NCI-H1694 treated with DMSO at 0.1 percent for 48 hours (cell line): Measurements from ENCODE around the gene LEKR1.

ENCODE experiments used
- DNase-seq: peaks from one replicate; lab custom pipeline; 2025; lab: John Stamatoyannopoulos, UW

LEKR1 gene

DNA sequence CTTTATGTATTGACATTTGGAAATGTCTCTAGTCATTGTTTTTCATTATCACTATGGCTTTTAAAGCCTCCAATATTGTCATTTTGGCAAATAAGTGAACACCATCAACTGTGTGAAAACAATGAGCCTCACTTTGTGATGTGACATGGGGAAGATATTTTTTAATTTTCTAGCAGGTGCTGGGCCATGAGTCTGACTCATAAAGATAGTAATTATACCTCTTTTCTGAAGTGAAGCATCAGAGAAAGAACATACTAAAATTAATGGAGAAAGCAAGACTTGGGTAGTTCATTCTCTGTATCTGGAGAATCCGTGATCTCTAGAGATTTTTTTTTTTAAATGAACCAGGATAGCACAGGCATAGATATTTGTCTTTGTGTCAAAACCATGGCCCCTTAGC lies 233.0 kb downstream of the LEKR1 start:
- no peak for DNase-seq

DNA sequence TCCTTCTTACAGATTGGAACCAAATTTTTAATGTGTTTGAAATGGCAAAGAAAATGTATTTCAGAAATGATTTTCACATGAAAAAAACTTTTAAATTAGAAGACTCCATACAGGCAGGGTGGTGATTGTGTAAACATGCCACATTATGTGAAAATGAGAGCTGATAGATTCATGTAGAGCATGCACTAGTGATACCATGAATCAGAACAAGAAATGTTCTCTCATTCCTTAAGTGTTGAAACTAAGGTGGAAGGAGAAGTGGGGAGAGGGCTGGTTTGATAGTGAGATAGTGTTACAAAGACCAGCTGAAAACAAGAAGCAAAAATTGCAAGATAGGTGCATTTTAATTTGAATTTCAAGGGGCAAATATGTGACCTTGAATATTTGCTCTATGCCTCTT lies 233.5 kb downstream of the LEKR1 start:
- no peak for DNase-seq

DNA sequence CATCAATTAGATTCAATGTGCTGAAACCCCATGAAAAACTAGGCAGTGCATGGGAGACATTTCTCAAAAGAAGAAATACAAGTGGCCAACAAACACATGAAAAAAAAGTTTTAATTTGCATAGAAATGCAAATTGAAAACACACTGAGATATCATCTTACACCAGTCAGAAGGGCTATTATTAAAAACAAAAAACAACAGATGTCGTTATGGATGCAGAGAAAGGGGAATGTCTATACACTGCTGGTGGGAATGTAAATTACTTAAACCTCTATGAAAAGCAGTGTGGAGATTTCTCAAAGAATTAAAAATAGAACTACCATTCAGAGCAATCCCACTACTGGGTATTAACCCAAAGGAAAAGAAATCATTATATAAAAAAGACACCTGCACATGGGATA lies 235.1 kb downstream of the LEKR1 start:
- DNase-seq, result peak; percentile 20

DNA sequence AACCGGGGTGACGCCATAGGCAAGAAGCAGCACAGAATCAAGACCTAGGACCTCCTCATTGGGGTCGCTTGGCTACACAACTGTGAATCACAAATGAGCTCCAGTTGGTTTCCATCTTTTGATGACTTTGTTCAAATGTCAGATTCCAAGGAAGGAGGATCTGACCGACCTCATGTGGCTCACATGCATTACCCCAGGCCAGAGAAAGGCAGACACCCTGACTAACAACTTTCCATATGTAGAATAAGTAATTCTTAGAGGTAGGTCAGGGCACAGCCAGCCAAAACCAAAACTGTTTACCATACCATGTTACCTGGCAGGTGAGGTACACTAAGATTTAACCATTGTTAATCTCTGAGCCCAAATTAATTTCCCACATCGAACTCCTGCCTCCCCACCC lies 237.3 kb downstream of the LEKR1 start:
- DNase-seq, result no peak

DNA sequence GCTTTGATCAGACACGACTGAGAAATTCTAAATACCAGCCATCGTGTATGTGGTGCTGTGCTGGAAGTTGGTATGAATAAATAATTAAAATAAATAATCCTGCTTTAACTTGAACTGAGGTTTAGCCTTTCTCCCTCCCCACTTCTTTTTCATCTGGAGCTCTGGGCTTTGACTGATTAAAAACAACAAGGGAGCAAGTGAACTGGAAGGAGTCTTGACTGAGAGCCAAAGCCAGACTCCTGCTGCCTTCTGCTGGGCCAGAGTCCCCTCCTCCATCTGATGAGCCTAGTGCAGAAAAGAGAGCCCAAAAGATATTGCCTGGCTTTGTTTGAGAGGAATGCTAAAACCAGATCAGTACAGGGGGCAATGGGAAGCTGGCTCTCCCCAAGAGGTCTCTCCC lies 237.8 kb downstream of the LEKR1 start:
- DNase-seq, result peak; percentile 95

DNA sequence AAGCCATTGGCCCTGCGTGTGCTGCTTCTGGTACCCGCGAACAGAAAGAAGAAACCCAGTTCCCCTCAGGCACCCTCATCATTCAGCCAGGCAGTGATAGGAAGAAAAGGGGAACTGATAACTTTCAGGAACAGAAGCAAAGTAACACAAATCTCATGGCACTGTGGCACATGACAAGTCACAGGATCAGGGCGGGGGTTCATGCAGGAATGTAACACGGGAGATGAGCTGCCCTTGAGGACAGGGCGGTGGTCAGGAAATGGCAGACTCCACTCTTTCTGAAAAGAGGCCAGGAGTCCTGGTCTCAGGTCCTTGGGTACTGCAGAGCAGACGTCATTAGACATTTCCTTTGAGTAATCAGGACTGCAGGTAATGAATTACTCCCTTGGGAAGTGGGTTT lies 238.2 kb downstream of the LEKR1 start:
- DNase-seq, result no peak

DNA sequence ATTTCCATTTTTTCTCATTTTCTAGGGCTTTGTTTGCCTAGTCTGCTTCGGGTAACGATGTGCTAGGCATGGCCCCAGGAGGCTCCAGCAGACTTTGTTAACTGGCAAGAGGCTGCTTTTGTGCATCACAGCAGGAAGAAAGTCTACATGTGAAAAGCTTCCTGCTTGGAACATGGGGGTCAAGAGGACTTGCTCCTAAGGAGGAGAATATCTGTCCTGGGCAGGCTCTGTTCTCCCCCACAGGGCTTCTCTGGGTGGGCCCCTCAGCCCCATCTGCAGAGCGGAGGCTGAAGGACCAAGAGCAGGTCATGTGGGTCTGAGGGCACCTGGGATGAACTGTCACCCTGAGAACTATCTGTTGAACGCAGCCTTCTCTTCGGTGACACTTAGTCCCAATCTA lies 239.0 kb downstream of the LEKR1 start:
- no peak for DNase-seq

DNA sequence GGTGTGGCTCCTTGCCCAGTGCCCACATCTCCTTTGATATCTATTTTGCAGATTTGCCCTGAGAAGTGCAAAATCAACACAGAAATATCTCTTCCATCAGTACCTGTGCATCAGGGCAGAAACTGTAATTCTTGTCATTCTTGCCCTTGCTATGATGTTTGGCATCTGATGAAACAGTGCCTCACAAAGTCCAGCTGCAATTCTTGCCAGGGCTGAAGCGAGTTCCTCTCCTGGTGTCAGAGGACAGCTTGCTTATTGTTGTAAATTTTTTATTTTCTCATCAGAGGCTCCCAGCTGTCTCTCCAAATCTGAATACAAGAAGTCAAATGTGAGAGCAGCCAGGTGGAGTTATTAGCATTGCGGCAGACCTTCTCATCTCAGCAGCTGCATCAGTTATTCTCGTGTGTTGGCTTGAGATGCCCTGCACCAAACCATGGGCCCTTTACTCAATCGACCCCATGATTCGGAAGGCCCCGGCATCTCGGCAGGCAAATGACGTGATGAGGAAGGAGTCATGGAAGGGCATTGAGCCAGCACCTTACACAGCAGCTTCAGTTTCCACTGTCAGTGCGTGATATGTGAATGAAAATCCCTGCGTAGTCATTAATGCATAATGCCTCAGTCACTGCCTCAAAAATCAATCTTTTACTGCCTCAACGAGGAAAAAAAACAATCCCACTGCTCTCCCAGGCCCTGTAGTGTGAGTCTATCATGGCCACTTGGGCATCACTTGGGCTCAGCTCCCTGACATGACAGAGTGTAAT lies 240.4 kb downstream of the LEKR1 start:
- DNase-seq, result peak; percentile 91

DNA sequence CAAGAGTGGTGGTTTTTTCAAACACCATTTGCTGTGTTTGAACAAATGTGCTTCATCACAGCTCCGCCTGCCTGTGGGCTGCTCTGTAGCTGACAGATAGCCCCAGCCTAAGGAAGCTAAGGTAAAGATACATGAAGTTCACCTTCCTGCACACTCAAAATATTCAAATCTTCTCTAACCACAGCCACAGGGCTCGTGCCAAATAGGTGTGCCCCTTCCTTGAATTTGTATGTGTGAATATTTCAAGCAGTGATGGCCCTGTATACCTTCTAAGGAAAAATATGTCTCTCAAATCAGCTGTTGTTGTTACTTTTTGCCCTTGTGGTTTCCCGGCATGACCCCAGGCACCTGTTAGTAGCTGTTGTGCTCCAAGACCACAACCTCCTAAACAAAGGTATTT lies 241.0 kb downstream of the LEKR1 start:
- DNase-seq, result no peak

DNA sequence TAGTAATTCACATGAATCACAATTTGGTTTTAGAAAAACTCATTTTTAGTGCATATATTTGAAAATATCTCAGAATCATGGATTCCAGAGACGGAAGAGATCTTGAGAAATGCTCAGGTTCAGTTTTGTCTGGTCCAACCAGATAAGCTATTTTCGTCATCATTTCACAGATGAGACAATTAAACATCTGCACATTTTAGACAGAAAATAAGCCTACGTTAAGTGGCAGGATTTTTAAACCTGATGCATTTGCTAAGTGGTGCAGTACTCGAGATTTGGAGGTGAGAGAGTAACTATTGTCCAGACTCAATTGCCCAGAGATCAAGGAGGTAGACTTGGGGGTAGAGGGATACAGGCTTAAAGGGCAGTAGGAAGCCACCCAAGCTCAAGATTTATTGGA lies 243.3 kb downstream of the LEKR1 start:
- no peak for DNase-seq

DNA sequence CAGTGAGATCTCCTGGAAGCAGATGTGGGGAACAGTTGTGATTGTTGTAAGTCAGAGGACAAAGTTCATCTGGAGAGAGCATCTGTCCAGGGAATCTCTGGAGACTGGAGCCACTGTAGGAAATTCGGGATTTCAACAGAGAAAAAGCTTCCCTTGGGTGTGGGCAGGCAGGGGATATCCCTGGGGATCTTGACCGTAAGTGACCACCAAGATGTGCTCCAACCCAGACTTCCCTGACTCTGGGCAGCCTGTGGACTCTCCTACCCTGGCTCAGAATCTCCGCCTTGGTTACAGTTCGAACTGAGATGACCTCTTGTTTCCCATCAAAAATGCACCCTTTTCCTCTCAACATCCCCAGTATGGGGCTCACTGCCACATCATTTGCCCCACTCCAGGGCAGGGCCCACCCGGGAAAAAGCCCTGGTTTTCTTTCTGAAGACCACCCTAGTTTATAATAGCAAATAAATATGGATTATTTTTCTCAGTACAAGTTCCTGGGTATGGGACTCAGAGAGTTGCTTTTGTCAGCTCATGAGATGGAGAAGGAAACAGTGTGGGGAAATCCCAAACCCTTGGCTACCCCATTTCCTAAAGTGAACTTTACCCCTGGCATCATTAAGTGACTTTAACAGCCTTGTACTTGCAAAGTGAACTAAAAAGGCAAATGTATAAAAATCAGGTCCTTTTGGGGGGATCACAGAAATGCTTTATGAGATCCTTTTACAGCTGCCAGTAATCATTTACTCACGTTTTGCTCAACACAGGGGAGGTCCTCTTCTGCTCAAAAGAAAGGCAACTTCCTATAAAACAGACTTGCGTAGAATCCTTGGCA lies 243.9 kb downstream of the LEKR1 start:
- DNase-seq, result no peak

DNA sequence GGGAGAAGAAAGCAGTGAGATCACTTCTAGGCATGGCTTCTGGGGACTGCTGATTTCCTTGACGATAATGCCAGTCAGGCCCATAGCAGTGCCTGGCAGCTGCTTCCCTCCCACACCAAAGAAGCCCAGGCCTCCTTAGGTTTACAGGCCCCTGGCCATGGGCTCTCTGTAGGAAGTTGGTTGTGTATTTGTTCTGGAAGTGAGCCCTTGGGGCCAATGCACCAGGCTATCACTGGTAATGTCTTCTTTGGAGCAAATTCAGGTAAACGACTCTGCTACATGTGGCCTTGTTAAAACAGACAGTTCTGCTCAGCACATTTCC lies 244.5 kb downstream of the LEKR1 start:
- DNase-seq, result no peak

DNA sequence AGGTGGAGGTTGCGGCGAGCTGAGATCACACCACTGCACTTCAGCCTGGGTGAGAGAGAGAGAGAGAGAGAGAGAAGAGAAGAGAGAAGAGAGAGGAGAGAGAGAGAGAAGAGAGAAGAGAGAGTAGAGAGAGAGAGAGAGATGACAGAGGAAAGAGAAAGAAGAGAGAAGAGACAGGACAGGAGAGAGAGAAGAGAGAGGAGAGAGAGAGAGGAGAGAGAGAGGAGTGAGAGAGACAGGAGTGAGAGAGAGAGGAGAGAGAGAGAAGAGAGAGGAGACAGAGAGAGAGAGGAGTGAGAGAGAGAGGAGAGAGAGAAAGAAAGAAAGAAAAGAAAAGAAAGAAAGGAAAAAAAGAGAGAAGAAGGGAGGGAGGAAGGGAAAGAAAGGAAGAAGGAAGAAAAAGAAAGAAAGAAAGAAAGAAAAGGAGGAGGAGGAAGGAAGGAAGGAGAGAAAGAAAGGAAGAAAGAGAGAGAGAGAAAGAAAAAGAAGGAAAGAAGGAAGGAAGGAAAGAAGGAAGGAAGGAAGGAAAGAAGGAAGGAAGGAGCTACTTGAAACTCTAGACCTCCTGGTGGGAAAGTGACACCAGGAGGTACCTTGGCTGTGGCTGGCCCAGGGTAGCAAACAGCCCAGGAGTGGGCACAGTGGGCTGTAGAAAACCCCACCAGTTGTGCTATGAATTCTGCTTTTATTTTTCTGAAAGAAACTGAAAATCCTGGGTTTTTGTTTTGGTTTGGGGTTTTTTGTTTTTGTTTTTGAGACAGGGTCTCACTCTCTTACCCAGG lies 245.8 kb downstream of the LEKR1 start:
- no peak for DNase-seq

DNA sequence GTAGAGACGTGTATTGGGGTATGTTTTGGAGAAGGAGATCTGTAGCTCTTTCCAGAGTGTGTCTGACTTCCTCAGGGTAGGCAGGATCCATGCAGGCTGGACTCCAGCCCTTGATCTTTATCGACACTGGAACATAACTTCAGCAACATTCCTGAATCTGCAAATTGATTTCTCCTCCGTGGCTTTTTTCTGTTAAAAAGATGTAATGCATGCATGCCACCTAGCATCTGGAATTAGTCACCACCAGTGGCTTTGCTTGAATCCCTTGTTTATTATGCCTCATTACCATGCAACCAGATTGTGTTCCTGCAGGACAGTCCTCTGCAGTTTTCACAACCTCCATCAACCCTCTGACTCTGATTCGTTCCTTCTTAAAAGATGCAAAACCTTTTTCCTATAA lies 247.7 kb downstream of the LEKR1 start:
- peak; percentile 68 for DNase-seq

DNA sequence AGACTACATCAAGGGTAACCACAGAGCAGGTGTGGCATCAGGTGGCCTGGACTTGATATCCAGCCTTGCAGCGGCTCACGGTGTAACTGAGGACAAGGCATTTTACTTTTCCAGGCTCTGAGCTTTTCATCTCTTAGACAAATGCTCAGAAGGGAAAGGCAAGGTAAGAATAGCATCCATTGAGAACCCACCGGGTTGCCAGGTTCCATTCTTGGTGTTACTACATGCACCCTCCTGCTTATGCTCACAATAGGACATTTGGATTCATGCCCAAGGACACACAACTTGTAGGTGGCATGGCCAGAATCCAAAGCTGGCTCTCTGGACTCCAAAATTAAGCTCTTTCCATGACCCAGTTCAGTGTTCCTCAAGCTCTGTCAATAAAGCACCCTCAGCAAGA lies 248.3 kb downstream of the LEKR1 start:
- DNase-seq, result no peak

DNA sequence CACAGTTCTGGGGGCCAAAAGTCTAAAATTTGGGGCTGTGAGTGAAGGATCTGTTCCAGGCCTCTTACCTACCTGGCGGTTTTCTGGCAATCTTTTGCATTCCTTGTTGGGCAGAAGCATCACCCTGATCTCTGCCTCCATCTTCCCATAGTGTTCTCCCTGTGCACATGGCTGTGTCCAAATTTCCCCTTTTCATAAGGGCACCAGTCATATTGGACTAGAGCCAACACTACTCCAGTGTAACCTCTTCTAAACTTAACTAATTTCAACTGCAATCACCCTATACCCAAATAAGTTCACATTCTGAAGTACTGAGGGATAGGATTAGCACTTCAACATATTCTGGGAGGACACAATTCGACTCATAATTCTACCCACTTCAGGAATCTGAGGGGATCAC lies 248.8 kb downstream of the LEKR1 start:
- DNase-seq, result no peak

DNA sequence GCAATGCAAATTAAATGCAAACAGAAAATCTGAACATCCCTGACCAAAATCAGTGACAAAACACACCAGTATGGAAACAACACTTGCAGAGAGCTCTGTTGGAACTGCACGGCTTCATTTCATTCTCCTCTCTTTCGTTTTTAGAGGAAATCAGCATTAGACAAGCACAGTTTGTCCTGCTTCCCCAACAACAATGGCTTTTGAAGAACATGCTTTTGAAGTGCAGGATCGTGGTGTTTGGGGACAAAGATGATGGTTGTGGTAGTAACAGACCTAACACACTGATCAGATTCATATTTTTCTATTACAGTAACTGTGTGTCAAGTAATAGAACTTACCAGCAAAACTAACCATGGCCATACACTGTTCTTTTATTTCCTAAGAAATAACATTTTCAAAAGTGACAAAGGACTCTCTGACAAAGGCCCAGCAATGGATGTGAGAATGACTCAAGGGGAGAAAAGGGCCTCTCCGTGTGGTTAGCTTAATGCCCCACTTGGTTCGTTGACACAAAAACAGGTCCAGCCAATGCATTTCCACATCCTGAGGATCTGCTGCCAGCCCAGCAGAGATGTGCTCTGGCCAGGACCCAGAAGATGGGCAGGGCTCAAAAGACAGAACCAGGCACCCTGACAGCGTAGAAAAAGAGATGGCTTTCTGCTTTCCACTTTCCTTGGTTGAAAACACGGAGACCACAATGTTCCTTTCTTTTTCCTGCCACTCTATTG lies 249.7 kb downstream of the LEKR1 start:
- no peak for DNase-seq

DNA sequence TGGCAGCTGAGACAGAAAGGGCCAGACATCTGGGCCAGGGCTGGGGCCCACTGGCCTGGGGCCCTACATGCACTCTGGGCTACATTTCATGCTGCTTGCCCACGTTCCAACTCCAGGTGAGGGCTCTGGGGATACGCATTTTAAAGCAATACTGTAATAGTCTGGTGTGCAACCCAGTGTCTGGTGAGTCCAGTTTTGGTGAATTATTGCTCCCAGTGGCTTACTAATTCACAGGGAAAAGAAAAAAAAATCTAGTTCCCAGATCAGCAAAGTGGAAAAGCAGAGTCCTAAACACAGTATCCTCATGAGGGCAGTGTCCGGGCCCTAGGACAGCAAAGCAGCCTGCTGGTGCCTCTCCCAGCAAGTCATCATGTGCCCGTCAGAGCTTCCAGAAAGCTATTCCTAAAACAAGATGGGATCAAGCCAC lies 251.4 kb downstream of the LEKR1 start:
- DNase-seq, result no peak

DNA sequence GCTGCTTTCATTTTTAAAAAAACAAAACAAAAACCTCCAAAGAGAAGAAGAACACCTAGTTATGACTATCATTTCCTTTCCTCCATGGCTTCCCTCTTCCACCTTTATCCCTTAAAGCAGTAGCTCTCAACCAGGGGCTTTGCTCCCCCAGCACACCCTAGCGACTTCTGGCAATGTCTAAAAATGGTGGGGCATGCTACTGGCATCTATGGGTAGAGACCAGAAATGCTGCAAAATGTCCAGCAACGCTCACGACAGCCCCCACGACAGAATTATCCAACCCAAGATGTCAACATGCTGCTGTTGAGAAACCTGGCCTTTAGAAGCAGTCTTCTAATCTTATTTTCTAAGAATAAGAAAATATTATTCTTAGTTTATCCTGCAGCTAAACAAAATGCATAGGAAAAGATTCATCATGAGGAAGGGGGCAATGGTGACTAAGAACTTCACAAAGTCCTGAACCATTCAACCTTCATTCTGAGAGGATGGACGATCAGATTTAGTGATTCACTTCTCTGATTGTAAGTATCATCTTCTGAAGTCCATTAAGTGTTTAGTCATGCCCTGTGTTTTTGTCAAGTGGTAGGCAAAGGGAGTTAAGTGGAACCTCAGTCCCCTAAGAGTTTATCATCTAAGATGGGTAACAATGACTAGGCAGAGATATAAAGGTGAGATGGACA lies 252.1 kb downstream of the LEKR1 start:
- DNase-seq, result no peak

DNA sequence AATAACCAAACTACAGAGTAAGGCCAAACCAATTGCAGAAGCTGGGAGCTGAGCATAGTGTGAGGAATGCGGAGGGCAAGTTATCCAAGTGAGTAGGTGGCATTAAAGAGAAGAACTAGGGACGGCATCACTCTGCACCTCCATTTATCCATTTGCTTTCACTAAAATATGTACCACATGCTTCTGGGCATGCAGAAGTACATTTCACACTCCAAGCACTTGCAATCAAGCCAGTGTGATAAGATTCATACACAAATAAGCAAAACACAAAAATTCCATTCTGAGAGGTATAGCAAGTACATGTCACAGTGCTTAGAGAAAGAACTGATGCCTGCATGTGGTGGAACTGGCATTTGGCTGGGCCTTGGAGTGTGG lies 252.6 kb downstream of the LEKR1 start:
- DNase-seq, result no peak

DNA sequence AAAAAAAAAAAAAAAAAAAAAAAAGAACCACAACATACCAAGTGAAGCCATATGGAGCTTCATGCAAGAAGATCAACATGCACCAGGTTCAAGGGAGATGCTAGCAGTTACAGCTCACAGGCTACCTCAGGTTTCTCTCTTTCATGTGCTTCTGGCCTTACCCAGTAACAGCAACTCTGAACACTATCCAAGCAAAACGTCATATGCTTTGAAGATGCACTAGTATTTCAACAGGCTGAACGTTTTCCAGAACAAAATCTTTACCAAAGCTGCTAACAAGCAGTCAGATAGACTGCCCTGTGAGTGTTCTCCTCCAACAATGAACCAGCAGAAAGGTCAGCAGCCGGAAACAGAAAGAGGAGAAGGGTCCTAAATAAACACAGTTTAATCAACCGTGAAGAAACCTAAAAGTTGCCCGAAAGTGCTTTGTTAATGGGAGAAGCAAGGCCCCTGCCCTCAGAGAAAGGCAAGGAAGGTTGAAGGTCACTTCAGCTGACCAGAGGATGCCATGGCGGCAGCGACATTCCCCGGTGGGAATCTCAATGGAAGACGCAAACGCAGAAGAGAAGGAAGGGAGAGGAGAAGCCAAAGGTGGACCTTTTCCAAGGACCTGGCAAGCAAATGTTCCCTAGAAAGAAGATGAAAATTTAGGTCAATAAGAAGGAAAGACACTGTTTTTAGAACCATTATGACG lies 253.7 kb downstream of the LEKR1 start:
- no peak for DNase-seq
